AG04450 (cell line): ENCODE results near the gene CHTF18. TPM values are rescaled to one million over a fixed set of nuclear protein-coding genes. Genes with fewer than 3 reads are reported as not detected.

Experiments
- CTCF ChIA-PET: fragments of 300-600, 350-600 bp; formaldehyde crosslinking; extraction: SDS; loops from one replicate; lab custom pipeline; 2022; ENCODE audit warnings: antibody characterized with exemption, inconsistent platforms; lab: Charles Lee
- POLR2A ChIA-PET: fragments of 350-600 bp; formaldehyde crosslinking; extraction: SDS; loops from one replicate; lab custom pipeline; 2021; ENCODE audit warnings: antibody characterized with exemption, inconsistent platforms; lab: Yijun Ruan, JAX
- DNase-seq: peaks from one replicate; pipeline ENCODE4 v3.0.0-alpha.2; 2011; ENCODE audit warnings: low read depth, low spot score
- H3K27ac ChIP-seq: one replicate; pipeline ENCODE4 v1.5.1; 2012; ENCODE audit warnings: low read depth, low read length, control low read depth
- H3K27me3 ChIP-seq: one replicate; pipeline ENCODE4 v1.6.0; 2012; ENCODE audit warnings: low read length; ENCODE audit not compliant: control insufficient read depth, insufficient read depth
- H3K4me3 ChIP-seq: 2 replicates; pipeline ENCODE4 v1.5.1; 2011; ENCODE audit warnings: mild to moderate bottlenecking, low read depth, low read length, control low read depth
- H3K9me3 ChIP-seq: 2 replicates; pipeline ENCODE4 v1.5.1; 2012; ENCODE audit warnings: low read length; ENCODE audit not compliant: control insufficient read depth, insufficient read depth
- polyA minus RNA-seq: library from RNA; depleted of rRNA, polyadenylated mRNA; stranded (reverse); fragments of >200 nt; gene quantifications from 2 replicates; pipeline ENCODE4 v1.2.3, GENCODE V29; 2011; rRNA and poly(A)+ RNA removed
- polyA plus RNA-seq: library from polyadenylated mRNA; depleted of rRNA; stranded (reverse); fragments of >200 nt; gene quantifications from 2 replicates; pipeline ENCODE4 v1.2.3, GENCODE V29; 2011; rRNA removed
- TF ChIP-seq, protein P1 (sequence below): IDR thresholded peaks from 2 replicates; pipeline ENCODE4 v1.5.1; 2011; ENCODE audit warnings: low read depth, low read length, control low read depth, inconsistent platforms

CHTF18 gene
- polyA plus RNA-seq (1.1 and 2.1 TPM in 2 replicates), polyA minus RNA-seq (1.3 and 1.4 TPM in 2 replicates)

DNA sequence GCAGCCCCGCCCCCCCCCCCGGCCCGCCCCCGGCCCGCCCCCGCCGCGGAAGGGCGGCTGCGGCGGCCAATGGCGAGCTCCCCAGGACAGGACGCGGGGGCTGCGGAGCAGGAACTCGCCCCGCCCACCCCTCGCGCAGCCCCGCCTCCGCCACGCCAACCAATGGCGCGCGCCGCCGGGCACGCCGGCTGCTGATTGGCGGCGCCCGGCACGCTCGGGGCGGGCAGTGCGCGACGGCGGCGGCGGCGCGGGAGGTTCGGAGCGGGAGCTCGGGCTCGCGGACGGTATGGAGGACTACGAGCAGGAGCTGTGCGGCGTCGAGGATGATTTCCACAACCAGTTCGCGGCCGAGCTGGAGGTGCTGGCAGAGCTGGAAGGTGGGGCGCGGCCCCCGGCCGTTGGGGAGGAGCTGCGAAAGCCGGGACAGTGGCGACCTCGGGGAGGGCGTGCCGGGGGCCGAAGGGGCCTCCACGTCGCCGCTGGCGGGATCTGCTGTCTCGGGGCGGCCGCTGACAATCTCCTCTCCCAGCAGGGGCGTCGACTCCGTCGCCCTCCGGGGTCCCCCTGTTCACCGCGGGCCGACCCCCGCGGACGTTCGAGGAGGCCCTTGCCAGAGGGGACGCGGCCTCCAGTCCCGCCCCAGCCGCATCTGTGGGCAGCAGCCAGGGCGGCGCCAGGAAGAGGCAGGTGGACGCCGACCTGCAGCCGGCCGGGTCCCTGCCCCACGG, at the start of gene CHTF18:
TSS of gene CHTF18 (plus strand) at position 222 of the 728 bp plus-strand sequence. CDS start at position 287, 65 bp downstream.
- CTCF ChIA-PET, result interaction anchor here (0.6 to 0.8 kb wide), 2 partner anchors 73 to 76 kb away, joined by 3 read pairs; no protein-coding TSS in a partner anchor
- TF ChIP-seq, protein P1, sequence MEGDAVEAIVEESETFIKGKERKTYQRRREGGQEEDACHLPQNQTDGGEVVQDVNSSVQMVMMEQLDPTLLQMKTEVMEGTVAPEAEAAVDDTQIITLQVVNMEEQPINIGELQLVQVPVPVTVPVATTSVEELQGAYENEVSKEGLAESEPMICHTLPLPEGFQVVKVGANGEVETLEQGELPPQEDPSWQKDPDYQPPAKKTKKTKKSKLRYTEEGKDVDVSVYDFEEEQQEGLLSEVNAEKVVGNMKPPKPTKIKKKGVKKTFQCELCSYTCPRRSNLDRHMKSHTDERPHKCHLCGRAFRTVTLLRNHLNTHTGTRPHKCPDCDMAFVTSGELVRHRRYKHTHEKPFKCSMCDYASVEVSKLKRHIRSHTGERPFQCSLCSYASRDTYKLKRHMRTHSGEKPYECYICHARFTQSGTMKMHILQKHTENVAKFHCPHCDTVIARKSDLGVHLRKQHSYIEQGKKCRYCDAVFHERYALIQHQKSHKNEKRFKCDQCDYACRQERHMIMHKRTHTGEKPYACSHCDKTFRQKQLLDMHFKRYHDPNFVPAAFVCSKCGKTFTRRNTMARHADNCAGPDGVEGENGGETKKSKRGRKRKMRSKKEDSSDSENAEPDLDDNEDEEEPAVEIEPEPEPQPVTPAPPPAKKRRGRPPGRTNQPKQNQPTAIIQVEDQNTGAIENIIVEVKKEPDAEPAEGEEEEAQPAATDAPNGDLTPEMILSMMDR, result no peak

GRCh38 chr16:739560-740458, 48.6 kb upstream of the CHTF18 start:
- no peak overlapping the region for H3K27ac ChIP-seq

More for the DNA sequence above, at the start of gene CHTF18:
- DNase-seq, result peak; percentile 61
- H3K27me3 ChIP-seq, result no peaks in the 10 kb centered on the region
- H3K9me3 ChIP-seq, result no peaks in the 10 kb centered on the region; the same call in 1 of the 2 replicates
- no peak within 1 kb of the TSS for H3K27ac ChIP-seq
- peak within 1 kb of the TSS; percentile 86 for H3K4me3 ChIP-seq
- POLR2A ChIA-PET, result interaction anchor here (0.6 to 1.6 kb wide), 8 partner anchors 13 to 181 kb away, joined by 3 to 5 read pairs (median 4); partner anchors contain the start of genes ANTKMT, GNG13 and METTL26

GRCh38 chr16:740459-740763, 48.0 kb upstream of the CHTF18 start:
- no peak overlapping the region for H3K27ac ChIP-seq
- DNase-seq, result no peak
- peak overlapping the region; percentile 78 for H3K4me3 ChIP-seq
- TF ChIP-seq, protein P1, result no peak
- CTCF ChIA-PET, result interaction anchor here (0.7 to 1.4 kb wide), 3 partner anchors 12 to 44 kb away, joined by 3 to 6 read pairs (median 4); no protein-coding TSS in a partner anchor
- POLR2A ChIA-PET, result no interaction called here
- H3K9me3 ChIP-seq, result no peaks in the 10 kb centered on the region; the same call in 1 of the 2 replicates
- H3K27me3 ChIP-seq, result no peaks in the 10 kb centered on the region

More at GRCh38 chr16:739560-740458, 48.6 kb upstream of the CHTF18 start:
- ChIA-PET CTCF (interaction anchor here (0.7 to 0.8 kb wide), 2 partner anchors 27 to 45 kb away, joined by 3 to 6 read pairs; no protein-coding TSS in a partner anchor), POLR2A (no interaction called here)
- Histone ChIP-seq H3K27me3 (no peaks in the 10 kb centered on the region), H3K4me3 (peak overlapping the region; percentile 78), H3K9me3 (no peaks in the 10 kb centered on the region; the same call in 1 of the 2 replicates)
- no peak for DNase-seq
- TF ChIP-seq, protein P1, result no peak

DNA sequence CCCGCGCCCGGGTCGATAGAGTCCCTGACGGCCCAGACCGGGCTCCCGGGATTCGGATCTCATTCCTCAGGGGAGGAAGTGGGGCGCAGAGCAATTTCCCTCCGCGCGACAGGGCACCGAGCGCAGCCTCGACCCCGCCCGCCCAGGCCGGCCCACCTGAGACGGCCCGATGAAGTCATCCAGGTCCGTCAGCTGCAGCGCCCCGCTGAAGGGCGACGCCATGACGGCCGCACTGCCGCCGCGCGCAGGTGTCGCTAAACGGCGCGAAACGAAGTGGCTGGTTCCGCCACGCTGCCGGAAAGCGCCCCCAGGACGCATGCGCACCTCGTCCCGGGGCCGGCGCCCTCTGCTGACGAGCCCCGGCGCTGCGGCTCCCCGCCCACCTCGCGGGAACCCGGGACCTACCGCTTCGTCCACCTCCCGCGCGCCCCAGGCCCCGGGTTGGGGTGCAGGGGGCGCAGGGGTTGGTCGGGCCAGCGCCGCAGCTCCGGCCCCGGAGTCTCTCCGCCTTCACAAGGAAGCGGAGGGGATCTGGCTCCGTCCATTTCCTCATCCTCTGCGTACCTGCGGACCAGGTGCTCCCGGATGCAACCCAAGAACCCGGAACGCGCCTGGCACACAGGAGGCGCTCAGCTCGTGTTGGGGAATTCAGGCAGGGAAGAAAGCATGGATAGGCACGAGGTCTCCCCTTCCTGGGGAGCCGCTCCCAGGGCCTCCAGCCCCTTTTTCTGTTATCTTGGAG, 47.5 kb upstream of the CHTF18 start, which contains the start of gene CIAO3:
TSS of gene CIAO3 (minus strand) at position 234 of the 742 bp plus-strand sequence. CDS start at position 222, 12 bp downstream.
- ChIA-PET CTCF (interaction anchor here (0.7 to 1.7 kb wide), 8 partner anchors 9 to 211 kb away, joined by 3 to 6 read pairs (median 3); no protein-coding TSS in a partner anchor), POLR2A (interaction anchor here (0.7 kb wide), 1 partner anchor 412 kb away, joined by 3 read pairs; no protein-coding TSS in a partner anchor)
- no peaks in the 10 kb centered on the region for H3K27me3 ChIP-seq
- peak within 1 kb of the TSS; percentile 78 for H3K4me3 ChIP-seq
- no peak within 1 kb of the TSS for H3K27ac ChIP-seq
- DNase-seq, result peak; percentile 68
- TF ChIP-seq, protein P1, result peak; percentile 71
- no peaks in the 10 kb centered on the region; the same call in 1 of the 2 replicates for H3K9me3 ChIP-seq
